PFSK-1 (cell line): ENCODE measurements around the gene HNRNPC.

ENCODE experiments used
- FOXP2 ChIP-seq: optimal IDR thresholded peaks from 2 replicates; pipeline ENCODE3; 2011; ENCODE audit warnings: borderline replicate concordance, control low read depth, inconsistent platforms; ENCODE audit not compliant: insufficient read depth; ENCODE audit errors: extremely low read length, extremely low read depth
- POLR2AphosphoS5 ChIP-seq: IDR thresholded peaks from 2 replicates; pipeline ENCODE4 v1.6.1; 2012; ENCODE audit warnings: low read depth, mild to moderate bottlenecking, control low read depth, low read length, moderate library complexity
- SIN3A ChIP-seq: IDR thresholded peaks from 2 replicates; pipeline ENCODE4 v1.6.1; 2012; ENCODE audit warnings: mild to moderate bottlenecking, low read length, moderate library complexity, borderline replicate concordance; ENCODE audit not compliant: insufficient read depth
- TAF1 ChIP-seq: IDR thresholded peaks from 2 replicates; pipeline ENCODE4 v1.6.1; 2012; ENCODE audit warnings: low read length, control low read depth, borderline replicate concordance; ENCODE audit not compliant: insufficient read depth
- TF ChIP-seq, protein P1 (sequence below), 2 experiments: IDR thresholded peaks; 2 replicates each; pipeline versions ENCODE4 v1.6.1 to v1.8.0; 2011 to 2012; ENCODE audit warnings: low read depth in 2 of 2, low read length in 2 of 2, control low read depth in 1 of 2, inconsistent platforms in 1 of 2, mild to moderate bottlenecking in 1 of 2, moderate library complexity in 1 of 2; ENCODE audit not compliant: insufficient read depth in 1 of 2

Gene HNRNPC

GRCh38 chr14:21219561-21220111, 49.6 kb downstream of the HNRNPC start:
- no peak for TF ChIP-seq SIN3A
- no peak for TF ChIP-seq FOXP2
- no peak for TF ChIP-seq POLR2AphosphoS5
- TF ChIP-seq, protein P1, sequence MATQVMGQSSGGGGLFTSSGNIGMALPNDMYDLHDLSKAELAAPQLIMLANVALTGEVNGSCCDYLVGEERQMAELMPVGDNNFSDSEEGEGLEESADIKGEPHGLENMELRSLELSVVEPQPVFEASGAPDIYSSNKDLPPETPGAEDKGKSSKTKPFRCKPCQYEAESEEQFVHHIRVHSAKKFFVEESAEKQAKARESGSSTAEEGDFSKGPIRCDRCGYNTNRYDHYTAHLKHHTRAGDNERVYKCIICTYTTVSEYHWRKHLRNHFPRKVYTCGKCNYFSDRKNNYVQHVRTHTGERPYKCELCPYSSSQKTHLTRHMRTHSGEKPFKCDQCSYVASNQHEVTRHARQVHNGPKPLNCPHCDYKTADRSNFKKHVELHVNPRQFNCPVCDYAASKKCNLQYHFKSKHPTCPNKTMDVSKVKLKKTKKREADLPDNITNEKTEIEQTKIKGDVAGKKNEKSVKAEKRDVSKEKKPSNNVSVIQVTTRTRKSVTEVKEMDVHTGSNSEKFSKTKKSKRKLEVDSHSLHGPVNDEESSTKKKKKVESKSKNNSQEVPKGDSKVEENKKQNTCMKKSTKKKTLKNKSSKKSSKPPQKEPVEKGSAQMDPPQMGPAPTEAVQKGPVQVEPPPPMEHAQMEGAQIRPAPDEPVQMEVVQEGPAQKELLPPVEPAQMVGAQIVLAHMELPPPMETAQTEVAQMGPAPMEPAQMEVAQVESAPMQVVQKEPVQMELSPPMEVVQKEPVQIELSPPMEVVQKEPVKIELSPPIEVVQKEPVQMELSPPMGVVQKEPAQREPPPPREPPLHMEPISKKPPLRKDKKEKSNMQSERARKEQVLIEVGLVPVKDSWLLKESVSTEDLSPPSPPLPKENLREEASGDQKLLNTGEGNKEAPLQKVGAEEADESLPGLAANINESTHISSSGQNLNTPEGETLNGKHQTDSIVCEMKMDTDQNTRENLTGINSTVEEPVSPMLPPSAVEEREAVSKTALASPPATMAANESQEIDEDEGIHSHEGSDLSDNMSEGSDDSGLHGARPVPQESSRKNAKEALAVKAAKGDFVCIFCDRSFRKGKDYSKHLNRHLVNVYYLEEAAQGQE (IDR thresholded peaks at IDR 0.05; ENCODE audit: insufficient read depth in 1 of 2, low read depth in 2 of 2, low read length in 2 of 2), result no peak
- no peak for TF ChIP-seq TAF1

- TF ChIP-seq TAF1 (no peak), FOXP2 (no peak), POLR2AphosphoS5 (no peak), SIN3A (no peak)
- TF ChIP-seq, protein P1 (IDR thresholded peaks at IDR 0.05; ENCODE audit: insufficient read depth in 1 of 2, low read depth in 2 of 2, low read length in 2 of 2), result no peak
Measured at GRCh38 chr14:21219120-21219519, 50.1 kb downstream of the HNRNPC start.

- no peak for TF ChIP-seq TAF1
- TF ChIP-seq POLR2AphosphoS5, result no peak
- TF ChIP-seq, protein P1 (IDR thresholded peaks at IDR 0.05; ENCODE audit: insufficient read depth in 1 of 2, low read depth in 2 of 2, low read length in 2 of 2), result no peak
- no peak for TF ChIP-seq FOXP2
Measured at GRCh38 chr14:21215879-21216251, 53.4 kb downstream of the HNRNPC start.

- TF ChIP-seq TAF1, result no peak
- no peak for TF ChIP-seq FOXP2
- TF ChIP-seq, protein P1 (IDR thresholded peaks at IDR 0.05; ENCODE audit: insufficient read depth in 1 of 2, low read depth in 2 of 2, low read length in 2 of 2), result no peak
- TF ChIP-seq POLR2AphosphoS5, result no peak
- TF ChIP-seq SIN3A, result no peak
Measured at GRCh38 chr14:21215130-21215878, 53.9 kb downstream of the HNRNPC start.

DNA sequence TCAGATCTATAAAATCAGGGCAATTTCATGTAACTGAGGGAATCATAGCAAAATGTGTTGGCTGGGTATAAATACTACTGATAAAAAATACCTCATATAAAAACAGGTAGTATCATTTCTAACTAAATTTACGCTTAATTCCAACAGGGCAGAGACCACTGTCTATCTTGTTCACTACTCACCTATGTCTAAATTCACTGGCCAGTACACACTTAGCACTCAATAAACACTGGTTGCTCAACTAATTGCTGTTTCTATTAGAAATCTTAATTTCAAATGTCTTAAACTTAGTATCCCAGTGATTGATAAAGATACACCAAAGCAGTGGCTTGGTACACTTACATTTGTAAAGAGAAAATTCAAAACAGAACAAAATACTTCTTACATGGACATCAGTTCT, 55.6 kb downstream of the HNRNPC start:
- TF ChIP-seq FOXP2 (no peak), TAF1 (no peak), SIN3A (no peak), POLR2AphosphoS5 (no peak)
- TF ChIP-seq, protein P1 (IDR thresholded peaks at IDR 0.05; ENCODE audit: insufficient read depth in 1 of 2, low read depth in 2 of 2, low read length in 2 of 2), result no peak
